Neural progenitor cell (in vitro differentiated cells): Measurements from ENCODE around the gene RIPK3.

Experiments
- CTCF ChIP-seq: fragments of 200-600 bp; sonication (generic); IDR thresholded peaks from 2 replicates; pipeline ENCODE4 v1.5.1; 2017; ENCODE audit warnings: antibody characterized with exemption, mild to moderate bottlenecking
- EZH2 ChIP-seq: fragments of 200-600 bp; sonication (generic); IDR thresholded peaks from 2 replicates; pipeline ENCODE4 v1.6.1; 2017; ENCODE audit warnings: antibody characterized with exemption, mild to moderate bottlenecking, moderate library complexity
- EZH2phosphoT487 ChIP-seq: fragments of 200-600 bp; sonication (generic); IDR thresholded peaks from 2 replicates; pipeline ENCODE4 v1.6.1; 2017; ENCODE audit warnings: antibody characterized with exemption

DNA sequence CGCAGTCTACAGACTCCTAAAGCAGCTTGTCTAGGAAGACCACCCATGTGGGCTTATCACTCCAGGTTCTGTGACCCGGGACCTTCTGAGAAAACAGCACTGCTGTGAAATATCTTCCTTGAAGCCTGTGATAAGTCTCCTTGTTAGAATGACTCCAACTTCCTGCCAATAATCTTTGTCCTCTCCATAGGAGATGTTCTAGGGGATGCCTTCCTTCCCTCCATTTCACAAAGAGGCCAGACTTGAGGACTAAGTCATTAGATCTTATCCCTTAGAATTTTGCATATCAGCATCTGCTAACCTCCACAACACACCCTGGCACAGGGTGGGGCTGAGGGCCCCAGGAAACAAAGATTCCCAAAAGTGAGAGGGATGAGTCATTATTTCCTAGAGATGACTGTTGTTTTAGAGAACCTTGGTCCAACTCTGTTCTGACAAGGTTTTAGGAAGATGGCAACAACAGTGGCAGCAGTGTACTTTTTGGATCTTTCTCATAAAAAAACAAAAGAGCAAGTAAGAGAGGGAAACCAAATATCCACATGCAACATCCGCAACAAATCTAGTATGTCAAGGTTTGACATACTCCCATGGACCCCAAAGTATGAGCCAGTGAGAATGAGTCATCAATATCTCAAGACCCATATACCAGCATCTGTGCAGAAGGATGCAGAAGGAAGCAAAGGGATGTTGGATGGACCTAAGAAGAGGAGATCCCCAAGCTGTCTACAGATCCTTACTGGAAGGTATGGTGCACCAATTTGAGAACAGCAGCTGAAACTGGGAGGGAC, 22.5 kb downstream of the RIPK3 start:
- TF ChIP-seq EZH2 (no peak), CTCF (no peak), EZH2phosphoT487 (no peak)
